Measurements from ENCODE around the gene IL3RA.

DNA sequence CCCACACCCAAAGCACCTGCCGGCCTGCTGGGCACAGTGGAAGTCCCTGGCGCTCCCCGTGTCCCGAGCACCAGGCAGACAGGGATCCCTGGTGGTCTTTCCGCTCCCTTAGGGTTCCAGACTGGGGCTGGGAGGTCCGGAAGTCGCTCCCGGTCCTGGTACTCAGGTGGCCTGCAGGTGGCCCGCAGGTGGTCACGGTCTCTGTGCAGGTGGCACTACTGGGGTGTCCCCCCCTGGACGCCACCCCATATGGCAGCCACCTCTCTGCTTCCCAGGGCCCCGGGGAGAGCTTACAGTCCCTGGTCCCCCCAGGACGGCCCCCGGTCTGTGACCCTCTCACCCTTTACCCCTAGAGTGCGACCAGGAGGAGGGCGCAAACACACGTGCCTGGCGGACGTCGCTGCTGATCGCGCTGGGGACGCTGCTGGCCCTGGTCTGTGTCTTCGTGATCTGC is 41.7 kb downstream of the IL3RA start:
- TF ChIP-seq POLR2A (IDR thresholded peaks at IDR 0.05; ENCODE audit: low read depth, low read length) = no peak
- TF ChIP-seq POLR2AphosphoS5 (IDR thresholded peaks at IDR 0.05; ENCODE audit: low read depth, low read length) = peak; percentile 47; the same call in 1 of the 2 replicates

Measured in GM12892 (cell line).